22Rv1 (cell line): ENCODE data around the gene CHST13.

Experiments
- H3K27ac ChIP-seq: fragments of 450-650 bp; 2 replicates; pipeline ENCODE4 v1.5.1; 2017
- ZFX ChIP-seq: fragments of 450-650 bp; IDR thresholded peaks from 2 replicates; pipeline ENCODE4 v1.6.1; 2017; ENCODE audit warnings: antibody characterized with exemption, borderline replicate concordance
- TF ChIP-seq, protein P1 (sequence below): fragments of 450-650 bp; IDR thresholded peaks from 2 replicates; pipeline ENCODE4 v1.5.1; 2017; ENCODE audit warnings: mild to moderate bottlenecking

CHST13 gene

DNA sequence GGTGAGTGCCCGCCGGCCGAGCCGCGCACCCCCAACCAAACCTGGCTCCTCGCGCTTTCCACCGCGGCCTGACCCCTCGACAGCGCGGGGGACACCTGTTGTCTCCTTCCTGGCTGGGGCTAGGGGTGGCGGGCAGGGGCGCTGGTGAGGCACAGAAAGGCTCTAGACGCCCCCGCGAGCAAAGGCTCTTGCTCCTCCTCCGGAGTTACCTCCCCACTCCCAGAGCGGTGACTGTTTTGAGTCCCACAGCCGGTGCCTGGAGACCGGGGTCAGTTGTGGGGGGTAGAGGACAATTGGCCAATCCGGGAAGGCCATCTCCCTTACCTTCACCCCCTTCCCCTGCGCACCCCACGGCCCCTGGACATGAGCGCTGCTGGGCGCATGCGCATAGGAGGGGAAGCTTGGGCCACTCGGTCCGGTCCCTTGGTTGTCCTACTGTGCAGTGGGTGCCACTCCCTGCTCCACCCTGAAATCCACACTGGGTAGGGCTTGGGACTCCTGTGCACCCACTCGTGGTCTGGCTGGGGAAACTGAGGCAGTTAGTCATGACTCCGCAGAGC is 554 bp downstream of the CHST13 start:
- TF ChIP-seq ZFX, result no peak
- TF ChIP-seq, protein P1, sequence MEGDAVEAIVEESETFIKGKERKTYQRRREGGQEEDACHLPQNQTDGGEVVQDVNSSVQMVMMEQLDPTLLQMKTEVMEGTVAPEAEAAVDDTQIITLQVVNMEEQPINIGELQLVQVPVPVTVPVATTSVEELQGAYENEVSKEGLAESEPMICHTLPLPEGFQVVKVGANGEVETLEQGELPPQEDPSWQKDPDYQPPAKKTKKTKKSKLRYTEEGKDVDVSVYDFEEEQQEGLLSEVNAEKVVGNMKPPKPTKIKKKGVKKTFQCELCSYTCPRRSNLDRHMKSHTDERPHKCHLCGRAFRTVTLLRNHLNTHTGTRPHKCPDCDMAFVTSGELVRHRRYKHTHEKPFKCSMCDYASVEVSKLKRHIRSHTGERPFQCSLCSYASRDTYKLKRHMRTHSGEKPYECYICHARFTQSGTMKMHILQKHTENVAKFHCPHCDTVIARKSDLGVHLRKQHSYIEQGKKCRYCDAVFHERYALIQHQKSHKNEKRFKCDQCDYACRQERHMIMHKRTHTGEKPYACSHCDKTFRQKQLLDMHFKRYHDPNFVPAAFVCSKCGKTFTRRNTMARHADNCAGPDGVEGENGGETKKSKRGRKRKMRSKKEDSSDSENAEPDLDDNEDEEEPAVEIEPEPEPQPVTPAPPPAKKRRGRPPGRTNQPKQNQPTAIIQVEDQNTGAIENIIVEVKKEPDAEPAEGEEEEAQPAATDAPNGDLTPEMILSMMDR, result peak; percentile 16; the same call in 1 of the 2 replicates
- H3K27ac ChIP-seq, result no peak overlapping the region

DNA sequence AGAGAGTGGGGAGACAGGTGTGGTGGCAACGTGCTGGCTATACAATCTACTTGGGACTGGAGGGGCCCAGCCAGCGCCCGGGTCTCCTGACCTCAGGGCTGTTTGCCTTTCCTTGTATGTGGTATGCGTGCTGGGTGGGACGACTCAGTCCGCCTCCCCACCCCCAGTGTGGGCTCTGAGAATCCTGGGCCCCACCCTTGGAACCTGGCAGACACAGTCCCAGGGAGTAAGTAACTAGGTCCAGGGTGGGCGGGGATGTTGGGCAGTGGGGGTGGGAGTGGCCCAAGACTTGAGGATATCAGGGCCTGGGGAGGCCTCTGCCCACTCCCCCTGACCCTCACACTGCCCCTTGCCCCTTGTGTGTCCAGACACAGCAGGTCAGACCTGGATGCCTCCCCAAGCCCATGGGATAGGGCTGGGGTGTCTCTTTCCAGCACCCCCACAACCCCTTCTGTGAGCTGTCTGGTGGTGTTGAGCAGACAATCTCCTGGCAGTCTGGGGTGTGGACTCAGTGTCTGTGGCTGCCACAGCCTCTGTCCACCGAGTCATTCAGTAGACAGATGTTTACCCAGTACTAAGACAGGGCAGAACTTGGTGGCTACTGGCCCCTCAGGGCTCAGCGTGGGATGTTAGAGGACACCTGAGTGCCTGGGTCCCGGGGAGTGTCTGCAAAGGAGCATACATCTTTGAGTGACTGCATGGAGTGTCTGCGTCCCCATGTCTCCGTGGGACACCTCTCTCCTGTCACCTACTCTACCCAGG is 1.3 kb downstream of the CHST13 start:
- no peak overlapping the region for H3K27ac ChIP-seq
- no peak for TF ChIP-seq ZFX
- TF ChIP-seq, protein P1, result no peak

DNA sequence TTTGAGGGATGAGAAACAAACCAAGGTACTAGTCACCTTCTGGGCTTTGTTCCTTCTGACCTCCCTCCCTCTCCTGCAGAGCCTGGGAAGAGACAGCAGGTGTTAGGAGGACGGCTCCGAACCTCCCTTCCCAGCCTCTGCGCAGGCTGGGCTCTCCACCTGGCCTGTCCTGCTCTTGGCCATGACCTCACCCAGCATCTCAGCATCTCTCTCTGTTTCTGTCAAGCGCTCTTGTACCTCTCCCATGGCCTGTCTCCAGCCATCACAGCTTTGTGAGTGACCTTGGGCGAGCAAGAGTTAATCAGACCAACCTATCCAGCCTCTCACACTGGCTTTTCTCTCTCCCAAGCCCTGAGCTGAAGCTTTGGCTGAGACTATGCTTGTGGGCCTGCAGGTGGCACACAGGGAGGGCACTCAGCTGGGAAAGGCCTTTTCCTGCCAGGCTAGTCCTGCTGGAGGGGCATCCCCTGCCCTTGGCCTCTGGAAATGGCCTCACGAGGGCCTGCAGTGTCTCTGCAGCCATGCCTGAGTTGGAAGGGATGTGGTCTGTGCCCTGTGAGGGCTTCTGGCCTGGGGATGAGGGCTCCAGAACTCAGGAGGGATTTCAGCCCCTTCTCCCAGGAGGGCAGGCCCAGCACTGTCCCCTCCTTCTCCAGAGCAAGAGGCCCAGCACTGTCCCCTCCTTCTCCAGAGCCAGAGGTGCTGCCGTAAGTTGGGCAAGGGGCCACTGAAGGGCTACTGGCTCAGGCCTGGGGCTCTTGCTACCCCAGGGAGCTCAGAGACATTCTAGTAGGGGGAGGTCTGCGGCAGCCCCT is 2.1 kb downstream of the CHST13 start:
- TF ChIP-seq ZFX, result no peak
- TF ChIP-seq, protein P1, result no peak
- H3K27ac ChIP-seq, result no peak overlapping the region

DNA sequence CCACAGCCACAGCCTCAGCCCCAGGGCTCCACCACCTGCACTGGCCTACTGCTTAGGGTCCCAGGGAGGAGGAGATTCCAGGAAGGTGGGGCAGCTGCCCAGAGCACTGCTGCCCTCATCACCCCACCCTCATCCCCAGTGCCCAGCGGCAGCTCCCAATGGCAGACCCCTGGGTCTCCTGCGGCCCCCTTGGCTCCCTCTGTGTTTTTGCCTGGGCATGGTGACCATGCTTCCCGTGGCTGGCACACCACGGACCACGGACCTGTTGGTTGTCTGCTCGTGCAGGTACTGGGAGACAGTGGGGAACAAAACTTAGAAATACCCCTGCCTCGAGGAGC is 2.7 kb downstream of the CHST13 start:
- no peak overlapping the region for H3K27ac ChIP-seq
- TF ChIP-seq ZFX, result no peak
- TF ChIP-seq, protein P1, result no peak

DNA sequence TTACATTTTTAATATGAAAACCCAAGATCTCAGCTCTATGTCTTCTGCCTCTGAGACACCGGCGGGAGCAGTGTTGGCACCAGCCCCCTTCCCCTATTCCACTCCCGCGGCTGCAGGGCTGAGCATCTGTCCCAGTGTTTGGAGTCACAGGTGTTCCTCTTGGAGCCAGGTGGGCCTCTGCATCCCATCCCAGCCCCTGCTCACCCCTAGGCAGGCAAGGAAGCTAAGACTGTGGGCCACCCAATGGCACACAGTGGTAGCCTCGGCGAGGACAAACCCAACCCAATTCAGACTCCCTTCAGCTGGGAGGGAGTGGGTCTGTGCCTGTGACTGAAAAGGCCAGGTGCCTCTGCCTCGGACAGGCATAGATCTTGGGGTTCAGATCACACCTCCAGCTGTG is 3.1 kb downstream of the CHST13 start:
- no peak overlapping the region for H3K27ac ChIP-seq
- TF ChIP-seq, protein P1, result no peak
- TF ChIP-seq ZFX, result no peak

DNA sequence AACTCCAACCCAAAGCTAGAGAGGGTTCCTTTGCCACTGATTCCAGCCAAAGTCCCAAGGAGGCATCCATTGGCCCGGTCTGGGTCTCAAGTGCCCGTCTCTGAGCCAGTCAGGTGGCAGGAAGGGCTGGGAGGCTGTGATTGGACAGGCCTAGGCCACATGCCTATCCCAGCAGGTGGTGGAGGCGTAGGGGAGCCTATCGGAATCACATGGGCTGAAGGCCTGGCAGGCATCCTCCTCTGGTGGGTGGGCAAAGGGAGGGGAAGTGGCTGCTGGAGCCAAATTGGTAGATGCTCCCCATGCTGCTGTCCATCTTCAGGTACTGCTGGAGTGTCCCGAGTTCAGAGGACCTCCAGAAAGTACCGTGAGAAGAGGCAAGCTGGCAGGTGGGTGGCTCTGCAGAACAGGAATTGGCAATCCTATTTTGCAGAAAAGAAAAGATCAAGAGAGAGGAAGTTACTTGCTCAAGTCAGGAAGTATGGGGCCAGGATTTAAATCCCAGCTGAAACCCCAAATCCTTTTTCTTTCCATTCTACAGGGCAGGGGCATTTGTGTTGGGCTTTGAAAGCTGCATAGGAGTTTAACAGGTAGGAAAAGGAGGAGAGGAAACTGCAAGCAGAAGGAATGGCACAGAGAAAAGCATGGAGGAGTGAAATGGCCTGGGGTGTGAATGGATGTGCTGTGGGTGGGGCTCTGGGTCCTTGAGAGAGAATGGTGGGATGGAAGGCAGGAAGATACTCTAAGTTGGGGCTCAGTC is 3.7 kb downstream of the CHST13 start:
- TF ChIP-seq, protein P1, result no peak
- no peak for TF ChIP-seq ZFX
- H3K27ac ChIP-seq, result no peak overlapping the region
